Stomach (tissue), 9 donors: Measurements from ENCODE around the gene C1orf174. TPM values are rescaled to one million over a fixed set of nuclear protein-coding genes. Genes with fewer than 3 reads are reported as not detected.

Source experiments
- DNase-seq, 2 donors: peaks; one replicate each; pipeline versions ENCODE4 v3.0.0 to v3.0.0-alpha.2; 2013 to 2019
- H3K27ac ChIP-seq, 5 donors: fragments of 200-600 bp in 4 of 5; sonication (generic) in 4 of 5; one replicate each; pipeline ENCODE4 v1.5.1; 2013 to 2019; ENCODE audit warnings: mild to moderate bottlenecking in 1 of 5, moderate library complexity in 1 of 5
- H3K27me3 ChIP-seq, 3 donors: fragments of 200-600 bp; sonication (generic); one replicate each; pipeline ENCODE4 v1.5.1; 2017 to 2019; ENCODE audit warnings: mixed run types in 1 of 3
- H3K36me3 ChIP-seq, 4 donors: fragments of 200-600 bp; sonication (generic); 1 replicate in 3 of 4; 2 replicates in 1 of 4; pipeline ENCODE4 v1.5.1; 2016 to 2019
- H3K4me1 ChIP-seq, 4 donors: fragments of 200-600 bp; sonication (generic); one replicate each; pipeline ENCODE4 v1.5.1; 2016 to 2019
- H3K4me3 ChIP-seq, 4 donors: fragments of 200-600 bp; sonication (generic) in 3 of 4; one replicate each; pipeline ENCODE4 v1.5.1; 2016 to 2019; ENCODE audit warnings: mild to moderate bottlenecking in 1 of 4
- H3K9me3 ChIP-seq, 4 donors: fragments of 200-600 bp; sonication (generic); one replicate each; pipeline ENCODE4 v1.5.1; 2016 to 2019
- CTCF ChIP-seq, 7 experiments: fragments of 450-650 bp in 4 of 7; fragments of 200-600 bp in 3 of 7; sonication (generic) in 3 of 7; IDR thresholded peaks; one replicate each; pipeline ENCODE4 v1.5.1; 2016 to 2019; ENCODE audit warnings: antibody characterized with exemption in 7 of 7, control low read depth in 2 of 7, mild to moderate bottlenecking in 1 of 7
- EP300 ChIP-seq: sonication (generic); formaldehyde crosslinking; IDR thresholded peaks from one replicate; pipeline ENCODE4 v1.6.1; 2017; ENCODE audit warnings: antibody characterized with exemption
- POLR2A ChIP-seq, 4 donors: fragments of 450-650 bp; IDR thresholded peaks; one replicate each; pipeline ENCODE4 v1.6.1; 2016; ENCODE audit warnings: antibody characterized with exemption in 4 of 4, control low read depth in 2 of 4, mild to moderate bottlenecking in 1 of 4, moderate library complexity in 1 of 4
- POLR2AphosphoS5 ChIP-seq, 3 donors: sonication (generic); formaldehyde crosslinking; IDR thresholded peaks; one replicate each; pipeline ENCODE4 v1.6.1; 2016; ENCODE audit warnings: antibody characterized with exemption in 3 of 3
- WGBS, 5 donors: extraction: QIAGEN DNeasy Blood & Tissue Kit in 3 of 5; methylation state at CpG; one replicate each; pipeline versions ENCODE4 v1.1.5 to v1.1.7; 2013 to 2018; 5-methylcytosine and 5-hydroxymethylcytosine counted together
- intact Hi-C: fragments of 100-400 bp; cut with DNase I; formaldehyde crosslinking; loops from one replicate; pipeline ENCODE4 v1.15.1; 2023; ENCODE audit warnings: low total_unique reads
- polyA plus RNA-seq, 3 donors: library from polyadenylated mRNA; stranded (reverse); fragments of 200-250 nt; gene quantifications; one replicate each; pipeline ENCODE4 v1.2.3, GENCODE V29; 2013
- total RNA-seq, 5 donors: library from RNA; depleted of rRNA; stranded (reverse); fragments of >200 nt; gene quantifications; one replicate each; pipeline versions ENCODE4 v1.1.0 to v1.2.3, GENCODE V29; 2014 to 2016
- donor health status: healthy with polysubstance abuse.
- donor health status: Bipolar disorder and iron deficiency.
- donor health status: healthy.

Gene C1orf174
- total and polyA plus RNA-seq, 8 donors = 13.1 to 124 (median 18.2) TPM

GRCh38 chr1:3942416-3943122, 42.5 kb upstream of the C1orf174 start:
- Histone ChIP-seq H3K36me3 (no peaks in the 10 kb centered on the region), H3K9me3 (peaks cover 0 to 6% (median under 1%) of the 10 kb centered on the region in 4 donors), H3K27me3 (peaks cover 0 to 87% (median 34%) of the 10 kb centered on the region in 3 donors), H3K4me3 (no peak overlapping the region), H3K4me1 (no peaks in the 10 kb centered on the region), H3K27ac (no peak overlapping the region)
- no peak for TF ChIP-seq CTCF (IDR thresholded peaks at IDR 0.05)
- no peak for TF ChIP-seq POLR2A (IDR thresholded peaks at IDR 0.05)
- TF ChIP-seq EP300 = no peak
- no peak for TF ChIP-seq POLR2AphosphoS5 (IDR thresholded peaks at IDR 0.05)
- 46 to 69% (median 53%) methylated on average over 15 to 17 of the region's 17 CpGs for WGBS, 5 donors
- no peak for DNase-seq
- intact Hi-C loops = no loop called here

GRCh38 chr1:3940754-3941345, 40.8 kb upstream of the C1orf174 start:
- Histone ChIP-seq H3K9me3 (peaks cover 0 to 17% (median 8%) of the 10 kb centered on the region in 4 donors), H3K27me3 (peaks cover 0 to 74% (median 34%) of the 10 kb centered on the region in 3 donors), H3K4me3 (no peak overlapping the region), H3K4me1 (no peaks in the 10 kb centered on the region), H3K27ac (no peak overlapping the region), H3K36me3 (no peaks in the 10 kb centered on the region)
- TF ChIP-seq POLR2AphosphoS5 (IDR thresholded peaks at IDR 0.05) = no peak
- peak in 1 of 2 donors; percentile 20 for DNase-seq
- WGBS, 5 donors = 52 to 67% (median 61%) methylated on average over 12 of the region's 12 CpGs
- intact Hi-C loops = no loop called here

- TF ChIP-seq POLR2AphosphoS5 (IDR thresholded peaks at IDR 0.05) (no peak), POLR2A (IDR thresholded peaks at IDR 0.05) (no peak), CTCF (IDR thresholded peaks at IDR 0.05) (no peak), EP300 (no peak)
- H3K4me3 ChIP-seq = no peak overlapping the region
- no peaks in the 10 kb centered on the region for H3K36me3 ChIP-seq
- H3K4me1 ChIP-seq = no peaks in the 10 kb centered on the region
- no peak overlapping the region for H3K27ac ChIP-seq
- 46 to 59% (median 54%) methylated on average over 11 to 15 of the region's 15 CpGs for WGBS, 5 donors
- intact Hi-C loops = no loop called here
- peak in 1 of 2 donors; percentile 23 for DNase-seq
- peaks cover 0 to 17% (median 10%) of the 10 kb centered on the region in 4 donors for H3K9me3 ChIP-seq
- peaks cover 0 to 74% (median 34%) of the 10 kb centered on the region in 3 donors for H3K27me3 ChIP-seq
These were observed 40.1 kb upstream of the C1orf174 start for GRCh38 chr1:3940081-3940753.

- DNase-seq = no peak
- no peak for TF ChIP-seq CTCF (IDR thresholded peaks at IDR 0.05)
- no peak for TF ChIP-seq POLR2AphosphoS5 (IDR thresholded peaks at IDR 0.05)
- TF ChIP-seq EP300 = no peak
- TF ChIP-seq POLR2A (IDR thresholded peaks at IDR 0.05) = no peak
- no peak overlapping the region for H3K4me3 ChIP-seq
- no peaks in the 10 kb centered on the region for H3K4me1 ChIP-seq
- no peaks in the 10 kb centered on the region for H3K36me3 ChIP-seq
- intact Hi-C loops = no loop called here
- whole genome bisulfite sequencing, 5 donors = 71 to 87% (median 78%) methylated on average over 11 to 12 of the region's 12 CpGs
- H3K27me3 ChIP-seq = peaks cover 0 to 72% (median 28%) of the 10 kb centered on the region in 3 donors
- H3K27ac ChIP-seq = no peak overlapping the region
- peaks cover 0 to 17% (median 11%) of the 10 kb centered on the region in 4 donors for H3K9me3 ChIP-seq
These were observed 39.4 kb upstream of the C1orf174 start for GRCh38 chr1:3939242-3940080.
